AG04450 (cell line): ENCODE results near the gene TAF5. TPM values are rescaled to one million over a fixed set of nuclear protein-coding genes. Genes with fewer than 3 reads are reported as not detected.
"Not testable (repeated sequence)": the region's sequence is repeated elsewhere in the genome, so short reads cannot be mapped to it uniquely, and the experiment has no call there.

Experiments
- CTCF ChIA-PET: fragments of 300-600, 350-600 bp; formaldehyde crosslinking; extraction: SDS; loops from one replicate; lab custom pipeline; 2022; ENCODE audit warnings: antibody characterized with exemption, inconsistent platforms; lab: Charles Lee
- POLR2A ChIA-PET: fragments of 350-600 bp; formaldehyde crosslinking; extraction: SDS; loops from one replicate; lab custom pipeline; 2021; ENCODE audit warnings: antibody characterized with exemption, inconsistent platforms; lab: Yijun Ruan, JAX
- DNase-seq: peaks from one replicate; pipeline ENCODE4 v3.0.0-alpha.2; 2011; ENCODE audit warnings: low read depth, low spot score
- H3K27ac ChIP-seq: one replicate; pipeline ENCODE4 v1.5.1; 2012; ENCODE audit warnings: low read depth, low read length, control low read depth
- H3K27me3 ChIP-seq: one replicate; pipeline ENCODE4 v1.6.0; 2012; ENCODE audit warnings: low read length; ENCODE audit not compliant: control insufficient read depth, insufficient read depth
- H3K4me3 ChIP-seq: 2 replicates; pipeline ENCODE4 v1.5.1; 2011; ENCODE audit warnings: mild to moderate bottlenecking, low read depth, low read length, control low read depth
- H3K9me3 ChIP-seq: 2 replicates; pipeline ENCODE4 v1.5.1; 2012; ENCODE audit warnings: low read length; ENCODE audit not compliant: control insufficient read depth, insufficient read depth
- CTCF ChIP-seq: IDR thresholded peaks from 2 replicates; pipeline ENCODE4 v1.5.1; 2011; ENCODE audit warnings: low read depth, low read length, control low read depth, inconsistent platforms
- polyA plus RNA-seq: library from polyadenylated mRNA; depleted of rRNA; stranded (reverse); fragments of >200 nt; gene quantifications from 2 replicates; pipeline ENCODE4 v1.2.3, GENCODE V29; 2011

TAF5 gene
- polyA plus RNA-seq, 1 experiment = 3.5 TPM

DNA sequence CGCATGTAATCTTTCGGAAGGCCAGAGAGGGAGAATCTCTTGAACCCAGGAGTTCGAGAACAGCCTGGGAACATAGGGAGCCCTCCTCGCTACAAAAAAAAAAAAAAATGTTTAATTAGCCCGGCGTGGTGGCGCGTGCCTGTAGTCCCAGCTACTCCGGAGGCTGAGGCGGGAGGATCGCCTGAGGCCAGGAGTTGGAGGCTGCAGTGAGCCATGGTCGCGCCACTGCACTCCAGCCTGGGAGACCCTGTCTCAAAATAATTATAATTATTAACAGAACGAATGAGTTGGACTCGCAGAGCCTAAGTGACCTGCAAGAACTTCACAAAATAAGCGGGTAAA, 17.6 kb upstream of the TAF5 start:
- CTCF ChIA-PET = interaction anchor here (1.1 kb wide), 1 partner anchor 16 kb away, joined by 3 read pairs; no protein-coding TSS in a partner anchor
- H3K9me3 ChIP-seq = no peaks in the 10 kb centered on the region
- POLR2A ChIA-PET = interaction anchor here (0.6 kb wide), 1 partner anchor 80 kb away, joined by 3 read pairs; no protein-coding TSS in a partner anchor

GRCh38 chr10:103350517-103351260, 17.1 kb upstream of the TAF5 start, which contains the start of gene PCGF6:
TSS of gene PCGF6 (minus strand) at chr10:103351140. CDS start at chr10:103351066, 74 bp downstream.
- H3K4me3 ChIP-seq = peak within 1 kb of the TSS; percentile 72
- peak; percentile 34 for DNase-seq
- H3K27ac ChIP-seq = peak within 1 kb of the TSS; percentile 75
- no peaks in the 10 kb centered on the region for H3K9me3 ChIP-seq
- peak; percentile 3; the same call in 1 of the 2 replicates for TF ChIP-seq CTCF
- H3K27me3 ChIP-seq = no peaks in the 10 kb centered on the region
- CTCF ChIA-PET = interaction anchor here (1.1 kb wide), 1 partner anchor 17 kb away, joined by 3 read pairs; no protein-coding TSS in a partner anchor
- POLR2A ChIA-PET = interaction anchor here (0.6 to 0.7 kb wide), 3 partner anchors 14 to 1237 kb away, joined by 3 read pairs; no protein-coding TSS in a partner anchor

More for the DNA sequence above, 17.6 kb upstream of the TAF5 start:
- H3K4me3 ChIP-seq = peak overlapping the region; percentile 72
- no peaks in the 10 kb centered on the region for H3K27me3 ChIP-seq
- H3K27ac ChIP-seq = peak overlapping the region; percentile 75
- DNase-seq = no peak
- TF ChIP-seq CTCF = no peak

DNA sequence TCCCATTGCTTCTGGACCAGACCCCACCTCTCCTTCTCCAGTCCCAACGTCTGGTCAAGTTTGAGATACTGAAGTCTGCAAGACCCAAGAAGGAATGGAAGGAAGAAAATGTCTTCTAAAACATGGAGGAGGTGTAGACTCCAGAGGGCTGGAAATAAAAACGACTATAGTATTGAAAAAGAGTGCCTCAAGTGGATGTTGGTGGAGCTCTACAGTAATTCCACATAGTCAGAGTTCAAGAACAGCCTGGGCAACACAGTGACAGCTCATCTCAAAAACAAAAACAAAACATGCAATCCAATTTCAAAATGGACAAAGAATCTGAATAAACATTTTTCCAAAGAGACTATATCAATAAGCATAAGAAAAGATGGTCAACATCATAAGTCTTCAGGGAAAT, 14.5 kb upstream of the TAF5 start:
- ChIA-PET POLR2A (no interaction called here), CTCF (interaction anchor here (0.7 kb wide), 1 partner anchor 41 kb away, joined by 5 read pairs; no protein-coding TSS in a partner anchor)
- no peak for DNase-seq
- no peak for TF ChIP-seq CTCF
- Histone ChIP-seq H3K9me3 (no peaks in the 10 kb centered on the region), H3K27ac (no peak overlapping the region), H3K4me3 (no peak overlapping the region), H3K27me3 (no peaks in the 10 kb centered on the region)

DNA sequence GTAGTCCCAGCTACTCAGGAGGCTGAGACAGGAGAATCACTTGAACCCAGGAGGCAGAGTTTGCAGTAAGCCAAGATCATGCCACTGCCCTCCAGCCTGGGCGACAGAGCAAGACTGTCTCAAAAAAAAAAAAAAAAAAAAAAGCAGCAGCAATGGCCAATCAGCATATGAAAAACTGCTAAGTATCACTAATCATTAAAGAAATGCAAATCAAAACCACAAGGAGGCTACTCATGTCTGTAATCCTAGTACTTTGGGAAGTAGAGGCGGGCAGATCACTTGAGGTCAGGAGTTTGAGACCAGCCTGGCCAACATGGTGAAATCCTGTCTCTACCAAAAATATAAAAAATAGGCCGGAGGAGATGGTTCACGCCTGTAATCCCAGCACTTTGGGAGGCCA, 13.2 kb upstream of the TAF5 start:
- H3K9me3 ChIP-seq, H3K27me3 ChIP-seq, DNase-seq, CTCF ChIA-PET, POLR2A ChIA-PET, H3K27ac ChIP-seq, H3K4me3 ChIP-seq: not testable (repeated sequence)

GRCh38 chr10:103355906-103356599, 11.7 kb upstream of the TAF5 start:
- no peak for DNase-seq
- CTCF ChIA-PET = no interaction called here
- TF ChIP-seq CTCF = no peak
- POLR2A ChIA-PET = interaction anchor here (0.5 kb wide), 1 partner anchor 668 kb away, joined by 5 read pairs; no protein-coding TSS in a partner anchor
- H3K27ac ChIP-seq = no peak overlapping the region
- no peak overlapping the region for H3K4me3 ChIP-seq
- no peaks in the 10 kb centered on the region for H3K27me3 ChIP-seq
- no peaks in the 10 kb centered on the region for H3K9me3 ChIP-seq

DNA sequence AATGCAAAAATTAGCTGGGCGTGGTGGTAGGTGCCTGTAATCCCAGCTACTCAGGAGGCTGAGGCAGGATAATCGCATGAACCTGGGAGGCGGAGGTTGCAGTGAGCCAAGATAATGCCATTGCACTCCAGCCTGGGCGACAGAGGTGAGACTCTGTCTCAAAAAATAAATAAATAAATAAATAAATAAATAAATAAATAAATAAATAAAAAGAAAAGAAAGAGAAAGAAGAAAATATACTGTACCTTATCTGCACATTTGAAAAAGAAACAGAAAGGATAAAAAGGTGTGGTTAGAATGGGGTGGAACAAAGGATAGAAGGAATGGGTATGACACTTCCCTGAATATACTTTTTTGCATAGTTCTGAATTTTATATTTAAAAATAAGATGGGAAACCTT, 8.3 kb upstream of the TAF5 start:
- CTCF ChIA-PET = not testable (repeated sequence)

GRCh38 chr10:103360791-103361190, 7.0 kb upstream of the TAF5 start:
- POLR2A ChIA-PET, H3K9me3 ChIP-seq, CTCF ChIA-PET, H3K27me3 ChIP-seq, DNase-seq, H3K27ac ChIP-seq, H3K4me3 ChIP-seq: not testable (repeated sequence)

More for the DNA sequence above, 8.3 kb upstream of the TAF5 start:
- H3K9me3 ChIP-seq, DNase-seq, H3K4me3 ChIP-seq, H3K27me3 ChIP-seq, H3K27ac ChIP-seq, POLR2A ChIA-PET: not testable (repeated sequence)
